Memory B cell (primary cell): ENCODE measurements around the gene AJM1.
"Not testable (repeated sequence)": the region's sequence is repeated elsewhere in the genome, so short reads cannot be mapped to it uniquely, and the experiment has no call there.

Experiments
- ATAC-seq: fragments of 150-1000 bp; cut with Tn5 transposase; 2 replicates; pipeline ENCODE4 v1.10.0; 2021; ENCODE audit warnings: low read depth, mild to moderate bottlenecking, moderate library complexity
- DNase-seq, 2 donors: peaks; one replicate each; pipeline ENCODE4 v3.0.0; 2022; ENCODE audit warnings: low spot score in 2 of 2
- H3K27ac Mint-ChIP-seq: one replicate; pipeline ENCODE4 v1.8.0; 2022; ENCODE audit warnings: mild to moderate bottlenecking, moderate library complexity, mixed read lengths
- H3K27me3 Mint-ChIP-seq: one replicate; pipeline ENCODE4 v1.8.0; 2022; ENCODE audit warnings: mixed read lengths
- H3K36me3 Mint-ChIP-seq: one replicate; pipeline ENCODE4 v1.8.0; 2022; ENCODE audit warnings: mild to moderate bottlenecking, mixed read lengths
- H3K4me1 Mint-ChIP-seq: one replicate; pipeline ENCODE4 v1.8.0; 2022; ENCODE audit warnings: mixed read lengths
- H3K4me3 Mint-ChIP-seq: one replicate; pipeline ENCODE4 v1.8.0; 2022; ENCODE audit warnings: mild to moderate bottlenecking, moderate library complexity, mixed read lengths
- H3K9me3 Mint-ChIP-seq: one replicate; pipeline ENCODE4 v1.8.0; 2022; ENCODE audit warnings: mixed read lengths

Gene AJM1

DNA sequence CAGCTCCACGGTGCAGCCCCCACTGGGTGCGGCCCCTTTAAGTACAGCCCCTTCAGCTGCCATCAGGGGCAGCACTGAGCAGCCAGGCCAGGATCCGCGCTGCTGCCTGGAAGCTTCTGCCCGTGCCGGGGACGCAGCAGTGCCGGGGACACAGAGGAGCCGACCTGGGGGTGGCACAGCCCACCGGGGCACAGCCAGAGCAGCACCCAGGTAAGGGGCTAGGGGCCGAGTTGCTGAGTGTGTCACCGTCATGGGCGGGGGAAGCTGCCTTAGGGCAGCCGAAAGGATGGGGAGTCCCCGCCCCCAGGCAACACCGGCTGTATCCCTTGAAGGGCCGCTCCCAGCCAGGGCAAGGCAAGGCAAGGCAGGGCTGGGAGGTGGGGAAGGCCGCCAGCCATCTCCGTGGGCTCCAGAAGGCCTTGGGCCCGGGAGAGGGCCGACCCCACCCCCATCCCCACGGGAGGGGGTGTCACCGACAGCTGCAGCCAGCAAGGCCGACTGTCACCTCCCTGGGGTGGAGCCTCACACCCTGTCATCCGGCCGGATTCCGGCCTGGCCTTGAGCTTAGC, at the start of gene AJM1:
AJM1 (plus strand) TSS at position 99 of the 569 bp plus-strand sequence. CDS start 1,937 bp downstream, outside the sequence.
- H3K36me3 Mint-ChIP-seq, H3K9me3 Mint-ChIP-seq, H3K27me3 Mint-ChIP-seq, H3K4me1 Mint-ChIP-seq: not testable (repeated sequence)
- ATAC-seq (peak; percentile 87), DNase-seq (peak; percentile 77 to 92)
- H3K27ac Mint-ChIP-seq = peak within 1 kb of the TSS; percentile 67
- peak within 1 kb of the TSS; percentile 93 for H3K4me3 Mint-ChIP-seq

DNA sequence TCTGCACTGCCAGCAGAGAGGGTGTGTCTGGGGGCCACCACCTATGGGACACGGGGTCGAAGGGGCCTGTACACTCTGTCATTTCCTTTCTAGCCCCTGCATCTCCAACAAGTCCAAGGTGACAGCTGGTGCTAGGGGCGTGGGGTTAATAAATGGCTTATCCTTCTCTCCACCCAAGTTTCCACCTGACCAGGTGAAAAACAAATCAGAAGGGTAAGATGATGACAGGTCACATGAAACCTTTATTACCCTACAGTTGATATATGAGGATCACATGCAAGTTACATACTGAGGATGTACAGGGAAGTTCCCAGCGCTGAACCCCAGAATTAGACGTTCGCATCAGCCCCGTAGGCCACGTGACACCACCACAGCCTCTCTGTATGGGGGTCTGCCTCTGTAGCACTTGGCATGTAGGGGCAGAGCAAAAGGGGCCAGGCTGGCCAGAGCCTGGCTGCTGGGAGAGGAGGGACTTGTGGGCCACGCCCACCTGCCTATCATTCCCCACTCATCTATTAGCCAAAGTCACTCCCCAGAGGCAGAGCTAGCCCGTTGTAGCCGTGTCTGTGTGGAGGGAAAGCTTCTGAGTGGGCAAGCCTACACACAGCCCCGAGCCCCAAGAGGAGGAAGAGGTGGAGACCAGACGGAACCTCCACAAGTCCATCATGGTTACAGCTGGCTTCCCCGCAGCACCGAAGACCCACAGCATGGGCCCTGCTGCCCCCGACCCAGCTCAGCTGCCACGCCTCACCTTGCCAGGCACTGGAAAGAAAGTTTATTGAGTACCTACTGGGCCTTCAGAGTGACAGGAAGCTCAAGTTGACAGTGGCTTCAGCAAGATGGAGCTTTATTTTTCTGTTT, 49.0 kb upstream of the AJM1 start:
- no peaks in the 10 kb centered on the region for H3K9me3 Mint-ChIP-seq
- ATAC-seq (no peak), DNase-seq (no peak)
- no peaks in the 10 kb centered on the region for H3K36me3 Mint-ChIP-seq
- no peaks in the 10 kb centered on the region for H3K27me3 Mint-ChIP-seq
- H3K4me3 Mint-ChIP-seq = no peak overlapping the region
- peaks cover 4% of the 10 kb centered on the region for H3K4me1 Mint-ChIP-seq
- H3K27ac Mint-ChIP-seq = no peak overlapping the region

DNA sequence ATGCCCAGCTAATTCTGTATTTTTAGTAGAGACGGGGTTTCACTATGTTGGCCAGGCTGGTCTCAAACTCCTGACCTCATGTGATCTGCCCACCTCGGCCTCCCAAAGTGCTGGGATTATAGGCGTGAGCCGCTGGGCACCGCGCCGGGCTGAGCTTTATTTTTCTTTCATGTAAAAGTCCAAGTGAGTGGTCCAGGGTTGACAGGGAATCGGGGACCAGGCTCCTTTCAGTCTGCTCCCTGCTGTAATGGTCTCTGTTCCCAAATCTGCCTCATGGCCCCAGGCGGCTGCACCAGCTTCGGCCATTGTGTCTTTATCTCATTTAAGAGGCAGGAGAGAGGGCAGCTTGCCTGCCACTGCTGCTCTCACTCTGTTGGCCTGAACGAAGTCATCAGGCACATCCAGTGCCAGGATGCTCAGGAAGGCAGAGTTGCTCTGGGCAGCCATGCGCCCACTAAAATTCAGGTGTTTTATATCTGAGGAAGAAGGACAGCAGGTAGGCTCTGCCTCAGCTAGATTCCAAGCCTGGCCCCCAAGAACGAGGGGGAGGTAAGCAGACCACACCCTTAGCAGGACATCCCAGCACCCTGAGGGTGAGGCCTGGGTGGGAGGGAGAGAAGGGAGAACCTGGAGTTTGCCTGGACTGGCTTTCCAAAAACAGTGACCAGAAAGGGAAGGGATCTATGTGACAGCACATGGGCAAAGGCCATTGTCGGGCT, 47.8 kb upstream of the AJM1 start:
- no peaks in the 10 kb centered on the region for H3K9me3 Mint-ChIP-seq
- ATAC-seq (no peak), DNase-seq (no peak)
- H3K4me1 Mint-ChIP-seq = peaks cover 4% of the 10 kb centered on the region
- H3K36me3 Mint-ChIP-seq = no peaks in the 10 kb centered on the region
- H3K27ac Mint-ChIP-seq = no peak overlapping the region
- no peaks in the 10 kb centered on the region for H3K27me3 Mint-ChIP-seq
- no peak overlapping the region for H3K4me3 Mint-ChIP-seq

DNA sequence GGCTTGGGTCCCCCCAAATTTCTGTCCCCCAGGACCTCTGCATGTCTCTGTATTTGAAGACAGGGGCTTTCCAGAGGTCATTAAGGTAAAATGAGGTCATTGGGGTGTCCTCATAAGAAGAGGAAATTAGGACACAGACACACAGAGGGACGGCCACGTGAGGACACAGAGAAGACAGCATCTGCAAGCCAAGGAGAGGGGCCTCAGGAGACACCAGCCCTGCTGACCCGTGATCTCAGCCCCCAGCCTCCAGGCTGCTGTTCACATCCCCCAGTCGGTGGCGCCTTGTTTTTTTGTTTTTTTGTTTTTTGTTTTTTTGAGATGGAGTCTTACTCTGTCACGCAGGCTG, 47.3 kb upstream of the AJM1 start:
- H3K27me3 Mint-ChIP-seq = no peaks in the 10 kb centered on the region
- no peak for ATAC-seq
- DNase-seq = no peak
- no peak overlapping the region for H3K27ac Mint-ChIP-seq
- H3K36me3 Mint-ChIP-seq = no peaks in the 10 kb centered on the region
- H3K4me3 Mint-ChIP-seq = no peak overlapping the region
- no peaks in the 10 kb centered on the region for H3K9me3 Mint-ChIP-seq
- peaks cover 4% of the 10 kb centered on the region for H3K4me1 Mint-ChIP-seq

DNA sequence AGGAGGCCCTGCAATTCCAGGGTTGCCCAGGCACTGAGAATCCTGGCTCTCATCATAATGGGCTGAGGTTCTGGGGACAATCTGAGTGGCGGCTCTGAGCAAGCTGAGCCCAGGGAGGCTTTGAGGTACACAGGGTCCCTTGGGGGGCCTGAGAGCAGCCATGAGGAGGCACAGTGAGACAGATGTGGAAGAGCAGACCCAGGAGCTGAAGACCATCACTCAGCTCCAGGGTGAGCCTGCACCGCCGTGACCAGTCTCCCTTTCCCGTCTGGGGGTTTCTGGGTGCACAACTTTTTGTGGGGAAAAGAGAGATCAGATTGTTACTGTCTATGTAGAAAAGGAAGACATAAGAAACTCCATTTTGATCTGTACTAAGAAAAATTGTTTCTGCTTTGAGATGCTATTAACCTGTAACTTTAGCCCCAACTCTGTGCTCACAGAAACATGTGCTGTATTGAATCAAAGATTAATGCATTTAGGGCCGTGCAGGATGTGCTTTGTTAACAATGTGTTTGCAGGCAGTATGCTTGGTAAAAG, 46.0 kb upstream of the AJM1 start, which contains the start of gene CCDC183:
CCDC183 (plus strand) TSS at position 101 of the 537 bp plus-strand sequence; CDS start at position 161, 60 bp downstream.
- H3K4me3 Mint-ChIP-seq = no peak within 1 kb of the TSS
- H3K36me3 Mint-ChIP-seq = no peaks in the 10 kb centered on the region
- peaks cover 13% of the 10 kb centered on the region for H3K4me1 Mint-ChIP-seq
- H3K27ac Mint-ChIP-seq = no peak within 1 kb of the TSS
- ATAC-seq (no peak), DNase-seq (no peak)
- H3K27me3 Mint-ChIP-seq = no peaks in the 10 kb centered on the region
- H3K9me3 Mint-ChIP-seq = no peaks in the 10 kb centered on the region

DNA sequence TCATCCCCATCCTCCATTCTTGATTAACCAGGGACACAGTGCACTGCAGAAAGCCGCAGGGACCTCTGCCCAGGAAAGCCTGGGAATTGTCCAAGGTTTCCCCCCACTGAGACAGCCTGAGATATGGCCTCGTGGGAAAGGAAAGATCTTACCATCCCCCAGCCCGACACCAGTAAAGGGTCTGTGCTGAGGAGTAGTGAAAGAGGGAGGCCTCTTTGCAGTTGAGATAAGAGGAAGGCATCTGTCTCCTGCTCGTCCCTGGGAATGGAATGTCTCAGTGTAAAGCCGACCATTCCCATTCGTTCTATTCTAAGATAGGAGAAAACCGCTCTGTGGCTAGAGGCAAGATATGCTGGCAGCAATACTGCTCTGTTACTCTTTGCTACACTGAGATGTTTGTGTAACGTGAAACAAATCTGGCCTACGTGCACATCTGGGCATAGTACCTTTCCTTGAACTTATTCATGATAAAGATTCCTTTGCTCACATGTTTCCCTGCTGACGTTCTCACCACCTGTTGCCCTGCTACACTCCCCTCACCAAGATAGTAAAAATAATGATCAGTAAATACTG, 45.4 kb upstream of the AJM1 start:
- not testable (repeated sequence) for H3K27ac Mint-ChIP-seq, DNase-seq, H3K4me3 Mint-ChIP-seq, H3K27me3 Mint-ChIP-seq, H3K36me3 Mint-ChIP-seq, H3K9me3 Mint-ChIP-seq, ATAC-seq
- peaks cover 11% of the 10 kb centered on the region for H3K4me1 Mint-ChIP-seq

DNA sequence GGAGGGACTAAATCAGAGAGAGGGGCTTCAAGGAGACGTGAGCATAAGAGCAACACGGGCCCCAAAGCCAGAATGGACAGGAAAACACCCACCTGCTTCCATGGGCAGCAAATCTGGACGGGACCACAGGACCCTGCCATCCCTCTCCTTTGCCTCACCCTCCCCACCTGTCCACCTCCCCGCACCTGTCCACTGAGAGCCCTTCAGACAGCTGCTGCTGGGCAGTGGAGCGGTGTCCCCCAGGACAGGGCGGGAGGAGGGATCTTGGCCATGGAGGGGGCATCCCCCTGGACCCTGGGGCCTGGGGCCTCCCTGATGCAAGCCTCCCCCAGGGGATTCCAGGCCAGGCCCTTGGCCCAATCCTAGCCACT, 43.6 kb upstream of the AJM1 start:
- Mint-ChIP-seq H3K4me1 (peaks cover 11% of the 10 kb centered on the region), H3K27me3 (peaks cover 4% of the 10 kb centered on the region), H3K9me3 (no peaks in the 10 kb centered on the region), H3K4me3 (no peak overlapping the region), H3K36me3 (peaks cover 3% of the 10 kb centered on the region), H3K27ac (no peak overlapping the region)
- DNase-seq (no peak), ATAC-seq (no peak)

DNA sequence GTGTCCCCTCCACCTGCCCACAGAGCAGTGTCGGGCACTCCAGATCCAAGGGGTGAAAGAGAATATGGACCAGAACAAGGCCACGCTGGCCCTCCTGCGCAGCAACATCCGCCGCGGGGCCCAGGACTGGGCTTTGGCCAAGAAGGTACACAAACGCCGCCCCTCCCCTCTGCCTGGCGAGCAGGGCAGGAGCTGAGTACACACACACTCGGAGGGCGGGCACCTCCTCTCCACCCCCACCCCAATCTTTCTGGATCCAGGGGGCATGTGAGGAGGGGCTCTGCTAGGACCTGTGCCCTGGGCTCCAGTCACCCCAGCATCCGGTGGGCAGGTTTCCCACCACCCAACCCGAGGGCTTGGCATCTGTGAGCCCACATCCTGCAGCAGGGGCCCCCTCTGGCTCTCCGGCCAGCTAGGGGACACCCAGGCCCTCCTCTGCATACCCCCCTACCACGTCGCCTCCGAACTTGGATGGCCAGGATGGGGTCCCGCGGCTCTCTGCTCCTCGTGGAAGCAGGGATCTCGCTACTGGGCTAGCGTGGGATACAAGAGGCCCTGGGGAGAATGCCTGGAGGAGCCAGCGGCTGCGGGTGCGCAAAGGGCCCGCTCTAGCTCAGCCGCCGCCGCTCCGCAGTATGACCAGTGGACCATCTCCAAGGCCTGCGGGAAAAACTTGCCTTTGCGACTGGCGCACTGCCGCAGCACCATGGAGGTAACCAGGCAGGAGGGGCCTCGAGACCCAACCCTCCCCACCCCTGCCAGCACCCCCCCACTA, 43.0 kb upstream of the AJM1 start:
- Mint-ChIP-seq H3K27ac (no peak overlapping the region), H3K4me3 (no peak overlapping the region), H3K27me3 (peaks cover 4% of the 10 kb centered on the region), H3K9me3 (no peaks in the 10 kb centered on the region), H3K36me3 (peaks cover 7% of the 10 kb centered on the region), H3K4me1 (peaks cover 15% of the 10 kb centered on the region)
- DNase-seq (no peak), ATAC-seq (no peak)

DNA sequence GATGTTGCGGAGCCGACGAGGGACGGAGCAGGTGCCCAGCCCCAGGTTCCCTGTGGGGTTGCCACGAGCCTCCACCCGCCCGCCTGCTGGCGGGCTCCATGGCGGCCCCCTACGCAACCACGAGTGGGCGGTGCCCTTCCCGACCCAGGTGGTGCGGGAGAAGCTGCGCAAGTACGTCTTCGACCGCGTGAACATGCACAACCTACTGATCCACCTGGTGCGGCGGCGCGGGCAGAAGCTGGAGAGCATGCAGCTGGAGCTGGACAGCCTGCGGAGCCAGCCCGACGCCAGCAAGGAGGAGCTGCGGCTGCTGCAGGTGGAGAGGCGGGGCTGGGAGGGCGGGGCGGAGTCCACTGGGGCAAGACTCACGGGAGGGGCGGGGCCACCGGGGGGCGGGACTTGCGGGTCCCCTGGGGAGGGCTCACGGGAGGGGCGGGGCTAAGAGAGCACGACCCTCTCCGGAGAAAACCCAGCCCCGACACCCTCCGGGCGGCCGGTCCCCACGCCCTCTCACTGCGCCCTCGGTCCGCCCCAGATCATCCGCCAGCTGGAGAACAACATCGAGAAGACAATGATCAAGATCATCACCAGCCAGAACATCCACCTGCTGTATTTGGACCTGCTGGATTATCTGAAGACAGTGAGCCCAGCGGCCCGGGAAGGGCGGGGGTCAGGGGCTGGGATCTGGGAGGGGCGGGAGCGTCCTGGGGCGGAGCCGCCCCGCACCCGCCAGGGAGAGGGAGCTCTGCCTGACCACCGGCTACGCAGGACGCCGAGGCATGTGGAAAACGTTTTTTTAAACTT, 42.2 kb upstream of the AJM1 start:
- peak overlapping the region; percentile 35 for H3K27ac Mint-ChIP-seq
- peaks cover 4% of the 10 kb centered on the region for H3K27me3 Mint-ChIP-seq
- DNase-seq = peak; percentile 68 to 70
- ATAC-seq = peak; percentile 72
- no peaks in the 10 kb centered on the region for H3K9me3 Mint-ChIP-seq
- H3K4me1 Mint-ChIP-seq = peaks cover 15% of the 10 kb centered on the region
- peaks cover 7% of the 10 kb centered on the region for H3K36me3 Mint-ChIP-seq
- peak overlapping the region; percentile 85 for H3K4me3 Mint-ChIP-seq

DNA sequence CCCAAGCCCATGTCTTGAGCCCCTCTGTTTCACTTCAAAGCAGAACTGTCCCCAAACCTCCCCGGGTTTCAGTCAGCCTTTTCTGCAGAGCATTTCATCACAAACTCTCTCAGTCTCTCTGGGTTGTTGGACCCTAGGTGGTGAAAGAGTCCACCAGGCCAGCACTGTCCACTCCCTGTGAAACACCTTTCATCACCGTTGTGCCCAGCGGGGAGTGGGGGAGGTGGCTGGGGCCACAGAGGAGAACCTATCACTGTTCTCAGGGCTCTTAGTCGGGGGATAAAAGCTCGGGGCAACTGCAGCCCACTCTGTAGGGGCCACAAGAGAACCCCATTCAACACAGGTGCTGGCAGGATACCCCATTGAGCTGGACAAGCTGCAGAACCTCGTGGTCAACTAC, 40.0 kb upstream of the AJM1 start:
- no peak overlapping the region for H3K27ac Mint-ChIP-seq
- DNase-seq = no peak
- H3K36me3 Mint-ChIP-seq = peaks cover 10% of the 10 kb centered on the region
- no peak overlapping the region for H3K4me3 Mint-ChIP-seq
- ATAC-seq = no peak
- H3K4me1 Mint-ChIP-seq = peaks cover 22% of the 10 kb centered on the region
- no peaks in the 10 kb centered on the region for H3K9me3 Mint-ChIP-seq
- H3K27me3 Mint-ChIP-seq = peaks cover 4% of the 10 kb centered on the region

DNA sequence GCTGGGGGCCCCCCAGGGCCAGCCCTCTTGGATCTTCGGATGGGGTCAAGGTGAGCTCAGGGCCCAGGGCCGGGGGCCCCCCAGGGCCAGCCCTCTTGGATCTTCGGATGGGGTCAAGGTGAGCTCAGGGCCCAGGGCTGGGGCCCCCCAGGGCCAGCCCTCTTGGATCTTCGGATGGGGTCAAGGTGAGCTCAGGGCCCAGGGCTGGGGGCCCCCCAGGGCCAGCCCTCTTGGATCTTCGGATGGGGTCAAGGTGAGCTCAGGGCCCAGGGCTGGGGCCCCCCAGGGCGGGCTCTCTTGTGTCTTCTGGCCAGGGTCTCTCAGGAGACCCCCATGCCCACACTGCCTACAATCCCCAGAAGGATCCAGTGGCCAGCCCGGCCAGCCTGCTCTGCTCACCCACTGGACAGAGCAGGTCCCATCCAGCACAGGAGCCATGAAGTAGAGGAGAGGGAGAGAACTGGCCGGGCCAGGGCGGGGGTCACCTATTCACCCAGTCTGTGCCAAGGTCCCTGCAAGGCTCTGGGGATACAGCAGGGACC, 39.2 kb upstream of the AJM1 start:
- not testable (repeated sequence) for H3K27ac Mint-ChIP-seq, ATAC-seq, H3K27me3 Mint-ChIP-seq, DNase-seq, H3K9me3 Mint-ChIP-seq, H3K4me3 Mint-ChIP-seq
- Mint-ChIP-seq H3K4me1 (peaks cover 22% of the 10 kb centered on the region), H3K36me3 (peaks cover 10% of the 10 kb centered on the region)

DNA sequence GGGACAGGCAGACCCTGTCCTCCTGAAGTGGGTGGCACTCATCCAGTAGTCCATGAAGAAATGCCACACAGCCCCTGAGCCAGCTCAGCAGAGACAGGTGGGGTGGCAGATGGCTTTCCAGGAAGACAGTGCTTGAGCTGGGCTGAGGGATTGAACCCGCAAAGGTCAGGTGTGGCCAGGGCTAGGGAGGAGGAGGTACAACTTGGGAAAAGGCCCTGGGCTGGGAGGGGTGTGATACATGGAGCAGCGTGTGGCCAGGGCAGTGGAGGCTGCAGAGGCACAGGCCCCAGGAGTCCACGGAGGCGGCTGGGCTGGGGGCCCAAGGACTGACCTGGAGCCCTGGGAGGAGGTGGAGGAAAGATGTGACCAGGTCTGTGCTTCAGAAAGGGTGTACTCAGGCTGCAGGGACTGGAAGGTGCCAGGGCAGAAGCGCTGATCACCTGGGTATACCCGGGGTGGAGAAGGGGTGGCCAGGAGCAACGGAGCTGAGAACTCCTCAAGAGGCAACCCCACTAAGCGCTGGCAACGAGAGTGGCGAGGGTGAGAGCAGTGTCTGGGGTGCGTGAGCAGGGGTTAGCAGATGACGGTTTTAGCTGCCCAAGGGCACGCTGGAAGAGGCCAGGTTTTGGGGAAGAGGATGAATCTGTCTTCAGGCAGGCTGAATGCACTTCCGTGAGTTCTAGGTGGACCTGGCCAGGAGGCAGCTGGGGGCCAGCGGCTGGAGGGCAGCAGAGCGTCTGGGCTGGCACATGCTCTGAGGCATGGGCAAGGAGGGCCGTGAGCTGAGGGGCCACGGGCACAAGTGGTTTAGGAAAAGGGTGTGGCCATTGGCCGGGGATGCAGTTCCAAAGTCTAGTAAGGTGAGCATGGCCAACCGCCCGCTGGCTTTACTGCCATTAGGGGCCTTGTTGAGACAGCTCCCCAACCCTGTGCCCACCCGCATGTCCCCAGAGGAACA, 38.4 kb upstream of the AJM1 start:
- H3K4me1 Mint-ChIP-seq = peaks cover 24% of the 10 kb centered on the region
- DNase-seq (no peak), ATAC-seq (no peak)
- no peaks in the 10 kb centered on the region for H3K9me3 Mint-ChIP-seq
- peaks cover 4% of the 10 kb centered on the region for H3K27me3 Mint-ChIP-seq
- no peak overlapping the region for H3K4me3 Mint-ChIP-seq
- H3K27ac Mint-ChIP-seq = no peak overlapping the region
- H3K36me3 Mint-ChIP-seq = peaks cover 10% of the 10 kb centered on the region
